PC-3 (cell line): ENCODE results near the gene GRIK1. TPM values are rescaled to one million over a fixed set of nuclear protein-coding genes. Genes with fewer than 3 reads are reported as not detected.

Experiments
- ATAC-seq: fragments of 200-7000 bp; cut with Tn5 transposase; 2 replicates; pipeline ENCODE4 v1.9.1; 2020; ENCODE audit warnings: mild to moderate bottlenecking, moderate library complexity
- BruUV-seq: library from RNA; stranded (reverse); fragments of 400-500 nt; replicated peaks from 2 replicates; lab custom pipeline; 2021; lab: Mats Ljungman, UMichigan
- CTCF ChIA-PET: fragments of 300-600 bp; sonication (Branson Sonifier 250); formaldehyde crosslinking; loops from one replicate; lab custom pipeline; 2022; ENCODE audit warnings: antibody characterized with exemption; lab: Charles Lee
- POLR2A ChIA-PET: fragments of 300-600 bp; sonication (Branson Sonifier 250); formaldehyde crosslinking; loops from one replicate; lab custom pipeline; 2022; ENCODE audit warnings: antibody characterized with exemption; ENCODE audit not compliant: unreplicated experiment; lab: Charles Lee
- DNase-seq: peaks from one replicate; pipeline ENCODE4 v3.0.0-alpha.2; 2015
- H2AFZ ChIP-seq: fragments of 300-600 bp; sonication (generic); 2 replicates; pipeline ENCODE4 v1.6.0; 2016; ENCODE audit warnings: antibody characterized with exemption, low read length
- H3F3A ChIP-seq: fragments of 300-600 bp; sonication (generic); one replicate; pipeline ENCODE4 v1.6.0; 2017; ENCODE audit warnings: antibody characterized with exemption, low read length, control low read depth, mild to moderate bottlenecking; ENCODE audit not compliant: unreplicated experiment
- H3K27ac ChIP-seq: fragments of 300-600 bp; sonication (generic); 2 replicates; pipeline ENCODE4 v1.5.1; 2016; ENCODE audit warnings: mild to moderate bottlenecking, low read length
- H3K27me3 ChIP-seq: fragments of 300-600 bp; sonication (generic); 2 replicates; pipeline ENCODE4 v1.6.1; 2016; ENCODE audit warnings: low read length, mixed read lengths
- H3K36me3 ChIP-seq: fragments of 300-600 bp; sonication (generic); 2 replicates; pipeline ENCODE4 v1.6.1; 2016; ENCODE audit warnings: low read depth, mixed run types, low read length, mixed read lengths
- H3K4me1 ChIP-seq: fragments of 300-600 bp; sonication (generic); 2 replicates; pipeline ENCODE4 v1.5.1; 2016; ENCODE audit warnings: low read length; ENCODE audit not compliant: insufficient read depth
- H3K4me2 ChIP-seq: fragments of 300-600 bp; sonication (generic); 2 replicates; pipeline ENCODE4 v1.6.0; 2016; ENCODE audit warnings: low read length
- H3K4me3 ChIP-seq: fragments of 300-600 bp; sonication (generic); 2 replicates; pipeline ENCODE4 v1.5.1; 2016; ENCODE audit warnings: mild to moderate bottlenecking, low read length, mixed read lengths
- H3K79me2 ChIP-seq: fragments of 300-600 bp; sonication (generic); 2 replicates; pipeline ENCODE4 v1.6.1; 2017; ENCODE audit warnings: low read length, mixed read lengths
- H3K9ac ChIP-seq: fragments of 300-600 bp; sonication (generic); 2 replicates; pipeline ENCODE4 v1.6.0; 2016; ENCODE audit warnings: mild to moderate bottlenecking, low read length
- H3K9me2 ChIP-seq: fragments of 300-600 bp; sonication (generic); replicated peaks from 2 replicates; pipeline ENCODE4 v1.6.1; 2016; ENCODE audit warnings: mixed run types, low read length, mixed read lengths
- H3K9me3 ChIP-seq: fragments of 300-600 bp; sonication (generic); 2 replicates; pipeline ENCODE4 v1.6.1; 2016; ENCODE audit warnings: low read length, mixed read lengths
- H4K20me1 ChIP-seq: fragments of 300-600 bp; sonication (generic); 2 replicates; pipeline ENCODE4 v1.6.1; 2016; ENCODE audit warnings: low read length, mixed read lengths
- EZH2 ChIP-seq: fragments of 300-600 bp; sonication (generic); IDR thresholded peaks from one replicate; pipeline ENCODE4 v1.6.1; 2017; ENCODE audit warnings: antibody characterized with exemption, mild to moderate bottlenecking, low read length; ENCODE audit not compliant: unreplicated experiment
- EZH2phosphoT487 ChIP-seq: fragments of 300-600 bp; sonication (generic); IDR thresholded peaks from 2 replicates; pipeline ENCODE4 v1.6.1; 2018; ENCODE audit warnings: mild to moderate bottlenecking, antibody characterized with exemption, low read length, borderline replicate concordance
- intact Hi-C: fragments of 100-400 bp; cut with micrococcal nuclease; formaldehyde crosslinking; loops from 2 replicates; pipeline ENCODE4 v1.9.0; 2023
- total RNA-seq: library from RNA; depleted of rRNA; stranded (reverse); fragments of >200 nt; gene quantifications from 2 replicates; pipeline ENCODE4 v1.2.3, GENCODE V29; 2014
- TF ChIP-seq, protein P1 (sequence below): fragments of 300-600 bp; sonication (generic); conservative IDR thresholded peaks from 2 replicates; pipeline ENCODE4 v1.5.1; 2017; ENCODE audit warnings: antibody characterized with exemption, low read depth, mild to moderate bottlenecking, low read length

Gene GRIK1
- total RNA-seq, 1 experiment from 2014 or later, result not detected

DNA sequence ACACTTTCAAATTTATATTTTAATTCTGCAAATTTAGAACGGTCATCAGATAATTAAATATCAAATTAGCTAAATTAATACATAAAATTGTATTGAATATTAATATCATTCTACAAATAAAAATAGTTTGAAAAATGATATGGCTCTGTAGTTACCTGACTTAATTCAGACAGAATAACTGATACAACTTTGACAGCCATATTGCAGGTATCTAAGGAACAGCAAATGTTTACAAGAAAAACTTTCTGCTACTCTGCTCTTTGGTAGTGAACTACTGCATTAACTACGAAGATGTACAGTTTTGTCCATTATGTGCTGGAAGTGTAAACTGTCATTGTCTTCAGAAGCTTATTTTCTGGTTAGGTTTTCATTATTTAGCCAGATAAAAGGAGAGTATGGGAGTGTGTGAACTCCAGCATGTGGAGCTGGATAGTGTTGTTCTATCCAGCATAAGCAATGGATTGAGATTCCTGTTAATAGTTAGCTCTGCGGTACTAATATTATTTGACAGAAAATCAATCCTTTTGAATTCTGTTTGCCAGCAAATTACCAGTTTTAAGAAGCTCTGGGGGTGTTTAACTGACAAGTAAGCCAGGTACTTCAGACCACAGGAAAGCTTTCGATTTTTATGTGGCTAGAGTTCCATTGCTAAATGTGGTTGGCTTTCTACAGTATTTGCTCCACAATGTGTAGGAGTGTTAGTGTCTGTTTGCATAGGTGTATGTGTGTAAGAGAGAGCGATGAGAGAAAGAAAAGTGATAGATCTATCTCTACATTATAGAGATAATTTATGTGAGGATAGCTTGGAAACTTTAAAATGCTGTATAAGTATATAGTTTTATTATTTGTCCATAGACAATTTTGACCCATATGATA lies 247.9 kb downstream of the GRIK1 start:
- no peaks in the 10 kb centered on the region for H3K79me2 ChIP-seq
- intact Hi-C loops, result no loop called here
- POLR2A ChIA-PET, result no interaction called here
- no peaks in the 10 kb centered on the region for H3K4me1 ChIP-seq
- BruUV-seq, result no TSS peak
- no peak overlapping the region for H3K27ac ChIP-seq
- ATAC-seq (no peak), DNase-seq (no peak)
- H3K9me3 ChIP-seq, result no peaks in the 10 kb centered on the region
- no peak overlapping the region for H3K4me2 ChIP-seq
- CTCF ChIA-PET, result interaction anchor here (0.5 kb wide), 1 partner anchor 1132 kb away, joined by 3 read pairs; no protein-coding TSS in a partner anchor
- H3K9ac ChIP-seq, result no peak overlapping the region
- no peaks in the 10 kb centered on the region for H3K9me2 ChIP-seq
- H3K4me3 ChIP-seq, result no peak overlapping the region
- H3F3A ChIP-seq, result no peaks in the 10 kb centered on the region
- H3K27me3 ChIP-seq, result peaks cover 46% of the 10 kb centered on the region
- TF ChIP-seq EZH2 (no peak), EZH2phosphoT487 (no peak)
- TF ChIP-seq, protein P1, sequence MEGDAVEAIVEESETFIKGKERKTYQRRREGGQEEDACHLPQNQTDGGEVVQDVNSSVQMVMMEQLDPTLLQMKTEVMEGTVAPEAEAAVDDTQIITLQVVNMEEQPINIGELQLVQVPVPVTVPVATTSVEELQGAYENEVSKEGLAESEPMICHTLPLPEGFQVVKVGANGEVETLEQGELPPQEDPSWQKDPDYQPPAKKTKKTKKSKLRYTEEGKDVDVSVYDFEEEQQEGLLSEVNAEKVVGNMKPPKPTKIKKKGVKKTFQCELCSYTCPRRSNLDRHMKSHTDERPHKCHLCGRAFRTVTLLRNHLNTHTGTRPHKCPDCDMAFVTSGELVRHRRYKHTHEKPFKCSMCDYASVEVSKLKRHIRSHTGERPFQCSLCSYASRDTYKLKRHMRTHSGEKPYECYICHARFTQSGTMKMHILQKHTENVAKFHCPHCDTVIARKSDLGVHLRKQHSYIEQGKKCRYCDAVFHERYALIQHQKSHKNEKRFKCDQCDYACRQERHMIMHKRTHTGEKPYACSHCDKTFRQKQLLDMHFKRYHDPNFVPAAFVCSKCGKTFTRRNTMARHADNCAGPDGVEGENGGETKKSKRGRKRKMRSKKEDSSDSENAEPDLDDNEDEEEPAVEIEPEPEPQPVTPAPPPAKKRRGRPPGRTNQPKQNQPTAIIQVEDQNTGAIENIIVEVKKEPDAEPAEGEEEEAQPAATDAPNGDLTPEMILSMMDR, result no peak
- H4K20me1 ChIP-seq, result no peaks in the 10 kb centered on the region
- H2AFZ ChIP-seq, result no peak overlapping the region
- H3K36me3 ChIP-seq, result no peaks in the 10 kb centered on the region

DNA sequence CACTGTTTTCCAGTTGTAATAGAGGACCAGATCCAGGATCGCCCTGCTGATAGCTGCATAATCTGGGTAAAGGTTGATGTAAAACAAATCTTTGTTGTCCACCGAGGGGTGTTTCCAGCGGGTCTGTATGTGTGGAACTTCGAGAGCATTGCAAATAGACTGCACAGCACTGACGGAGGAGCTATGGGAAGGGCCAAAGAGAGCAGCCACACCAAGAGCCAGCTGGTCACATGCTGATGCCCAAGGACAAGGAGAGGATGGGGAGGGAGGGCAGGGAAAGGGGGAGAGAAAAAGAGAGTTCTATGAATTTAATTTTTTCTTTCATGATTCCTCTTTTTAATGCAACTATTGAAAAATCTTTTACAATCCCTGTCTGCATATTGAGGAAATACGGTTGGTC lies 250.0 kb downstream of the GRIK1 start:
- no peaks in the 10 kb centered on the region for H3K4me1 ChIP-seq
- TF ChIP-seq, protein P1, result no peak
- TF ChIP-seq EZH2phosphoT487 (no peak), EZH2 (no peak)
- H3K9ac ChIP-seq, result no peak overlapping the region
- ATAC-seq (no peak), DNase-seq (no peak)
- no peak overlapping the region for H3K4me3 ChIP-seq
- H2AFZ ChIP-seq, result no peak overlapping the region
- ChIA-PET CTCF (no interaction called here), POLR2A (no interaction called here)
- no TSS peak for BruUV-seq
- H3K36me3 ChIP-seq, result no peaks in the 10 kb centered on the region
- H3K9me2 ChIP-seq, result no peaks in the 10 kb centered on the region
- H3K79me2 ChIP-seq, result no peaks in the 10 kb centered on the region
- peaks cover 61% of the 10 kb centered on the region for H3K27me3 ChIP-seq
- intact Hi-C loops, result no loop called here
- no peak overlapping the region for H3K27ac ChIP-seq
- no peaks in the 10 kb centered on the region for H3F3A ChIP-seq
- no peak overlapping the region for H3K4me2 ChIP-seq
- no peaks in the 10 kb centered on the region for H4K20me1 ChIP-seq
- H3K9me3 ChIP-seq, result no peaks in the 10 kb centered on the region

DNA sequence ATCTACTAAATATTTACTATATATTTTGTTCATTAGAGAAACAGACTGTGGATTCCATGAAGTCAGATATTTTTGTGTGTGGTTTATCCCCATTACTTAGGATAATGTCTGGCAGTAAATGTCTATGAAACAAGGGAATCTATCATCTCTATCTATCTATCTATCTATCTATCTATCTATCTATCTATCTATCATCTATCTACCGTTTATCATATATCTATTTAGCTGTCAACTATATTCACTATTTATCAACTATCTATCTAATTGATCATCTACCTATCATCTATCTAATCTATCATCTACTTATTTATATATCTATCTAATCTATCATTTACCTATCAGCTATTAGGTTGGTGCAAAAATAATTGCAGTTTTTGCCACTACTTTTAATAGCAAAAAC lies 255.7 kb downstream of the GRIK1 start:
- no peak overlapping the region for H3K4me2 ChIP-seq
- peaks cover 51% of the 10 kb centered on the region for H3K27me3 ChIP-seq
- no peak overlapping the region for H2AFZ ChIP-seq
- BruUV-seq, result no TSS peak
- ChIA-PET CTCF (no interaction called here), POLR2A (no interaction called here)
- intact Hi-C loops, result no loop called here
- no peaks in the 10 kb centered on the region for H3K79me2 ChIP-seq
- no peaks in the 10 kb centered on the region for H3K9me3 ChIP-seq
- H3K9ac ChIP-seq, result no peak overlapping the region
- no peak overlapping the region for H3K4me3 ChIP-seq
- no peaks in the 10 kb centered on the region for H3K4me1 ChIP-seq
- no peaks in the 10 kb centered on the region for H3K36me3 ChIP-seq
- ATAC-seq, result no peak
- H3K9me2 ChIP-seq, result no peaks in the 10 kb centered on the region
- no peak for DNase-seq
- TF ChIP-seq, protein P1, result no peak
- no peak for TF ChIP-seq EZH2
- no peak for TF ChIP-seq EZH2phosphoT487
- H4K20me1 ChIP-seq, result no peaks in the 10 kb centered on the region
- no peaks in the 10 kb centered on the region for H3F3A ChIP-seq
- no peak overlapping the region for H3K27ac ChIP-seq
